Measurements from ENCODE around the gene TEX26. TPM values are rescaled to one million over a fixed set of nuclear protein-coding genes. Genes with fewer than 3 reads are reported as not detected.

The TEX26 gene
- total and polyA plus RNA-seq, 10 of the 15 experiments (the other 5 are each of a cell fraction or from before 2014, with no cell fraction given), result not detected

- RAD21 ChIA-PET (ENCODE audit: unreplicated experiment), result no interaction called here
- in situ Hi-C loops (cut with MboI) (no loop called here), intact Hi-C loops (cut with micrococcal nuclease; ENCODE audit: unreplicated experiment) (no loop called here)
- no peak for DNase-seq (ENCODE audit: low read depth, low spot score)
- H3K4me1 ChIP-seq (ENCODE audit: control insufficient read depth, insufficient read depth, low read length), result no peaks in the 10 kb centered on the region
- H3K4me2 ChIP-seq (ENCODE audit: control insufficient read depth, insufficient read depth), result no peak within 1 kb of the TSS
- SMC1A ChIA-PET (ENCODE audit: uncharacterized antibody, unreplicated experiment), result no interaction called here
- CTCF ChIA-PET, result no interaction called here
- TF ChIP-seq ZBTB4 (CRISPR knock-in tag; IDR thresholded peaks at IDR 0.05) (no peak), ZNF384 (IDR thresholded peaks at IDR 0.05; ENCODE audit: borderline replicate concordance, low read depth, low read length) (no peak), SMC3 (IDR thresholded peaks at IDR 0.05; ENCODE audit: borderline replicate concordance, low read length) (no peak), IRF3 (IDR thresholded peaks at IDR 0.05) (no peak), CUX1 (IDR thresholded peaks at IDR 0.05; ENCODE audit: insufficient replicate concordance, low read depth, low read length) (no peak), CBFB (IDR thresholded peaks at IDR 0.05; ENCODE audit: low read depth) (no peak), ZNF24 (IDR thresholded peaks at IDR 0.05) (no peak)
- POLR2A ChIA-PET, result no interaction called here
- ATAC-seq, result no peak
- no peaks in the 10 kb centered on the region for H3K36me3 ChIP-seq (ENCODE audit: control insufficient read depth in 2 of 2, insufficient read depth in 2 of 2, low read length in 1 of 2)
- no peak within 1 kb of the TSS for H3K27ac ChIP-seq (ENCODE audit: control insufficient read depth, insufficient read depth)
- no peak within 1 kb of the TSS for H3K9ac ChIP-seq (ENCODE audit: control insufficient read depth, insufficient read depth, low read length)
- WGBS (ENCODE audit: insufficient coverage, insufficient replicate concordance, low lambda C conversion rate, missing lambda C conversion rate), result 50% methylated on average over 30 of the region's 35 CpGs
- H3K9me3 ChIP-seq (replicated peaks; ENCODE audit: control insufficient read depth, insufficient read depth, low read length), result no peaks in the 10 kb centered on the region
- no TSS peak for BruUV-seq (replicated peaks)
- H2AFZ ChIP-seq (ENCODE audit: control insufficient read depth, low read depth, low read length), result no peak within 1 kb of the TSS
- H3K79me2 ChIP-seq (ENCODE audit: control insufficient read depth, insufficient read depth, low read length), result no peaks in the 10 kb centered on the region
- H3K4me3 ChIP-seq, result no peak within 1 kb of the TSS
- H4K20me1 ChIP-seq (ENCODE audit: control insufficient read depth, insufficient read depth), result no peaks in the 10 kb centered on the region
- H3K27me3 ChIP-seq (replicated peaks in 1 of 2; ENCODE audit: control insufficient read depth in 2 of 2, insufficient read depth in 2 of 2, low read length in 1 of 2), result peaks cover under 1 to 7% of the 10 kb centered on the region in 2 experiments; a peak in 3 of 4 replicates
- no peak for FAIRE-seq
Measured at GRCh38 chr13:30905932-30906383, 26.5 kb upstream of the TEX26 start, which contains the start of gene MEDAG. MEDAG (plus strand) TSS chr13:30906271; CDS start chr13:30906516, 245 bp downstream.

Measured in GM12878 (cell line).